Glutamatergic neuron (in vitro differentiated cells): ENCODE measurements around the gene SOX5. TPM values are rescaled to one million over a fixed set of nuclear protein-coding genes. Genes with fewer than 3 reads are reported as not detected.

Experiments
- DNase-seq: peaks from one replicate; pipeline ENCODE4 v3.0.0; 2022
- H3K27ac Mint-ChIP-seq: one replicate; pipeline ENCODE4 v1.8.0; 2020; ENCODE audit warnings: mild to moderate bottlenecking, mixed read lengths, inconsistent platforms; ENCODE audit not compliant: unreplicated experiment
- H3K27me3 Mint-ChIP-seq: one replicate; pipeline ENCODE4 v1.8.0; 2020; ENCODE audit warnings: mild to moderate bottlenecking, moderate library complexity, mixed read lengths, inconsistent platforms; ENCODE audit not compliant: unreplicated experiment
- H3K36me3 Mint-ChIP-seq: one replicate; pipeline ENCODE4 v1.8.0; 2020; ENCODE audit warnings: mild to moderate bottlenecking, mixed read lengths, inconsistent platforms; ENCODE audit not compliant: unreplicated experiment
- H3K4me1 Mint-ChIP-seq: one replicate; pipeline ENCODE4 v1.8.0; 2020; ENCODE audit warnings: mild to moderate bottlenecking, low read depth, mixed read lengths, inconsistent platforms; ENCODE audit not compliant: unreplicated experiment
- H3K4me3 Mint-ChIP-seq: one replicate; pipeline ENCODE4 v1.8.0; 2020; ENCODE audit warnings: mild to moderate bottlenecking, mixed read lengths, inconsistent platforms; ENCODE audit not compliant: unreplicated experiment
- H3K9me3 Mint-ChIP-seq: one replicate; pipeline ENCODE4 v1.8.0; 2020; ENCODE audit warnings: mild to moderate bottlenecking, moderate library complexity, mixed read lengths, inconsistent platforms; ENCODE audit not compliant: unreplicated experiment
- CTCF ChIP-seq: fragments of 200-600 bp; sonication (generic); IDR thresholded peaks from one replicate; pipeline ENCODE4 v1.5.0; 2021; ENCODE audit not compliant: partially characterized antibody, unreplicated experiment
- total RNA-seq: library from RNA; stranded (reverse); fragmentation: NEBNext Ultra II Directional; extraction: Animal tissue kit (Norgen Biotek cat#: 25700); gene quantifications from one replicate; pipeline ENCODE4 v1.2.1, GENCODE V29; 2021; ENCODE audit not compliant: unreplicated experiment

SOX5 gene
- total RNA-seq, 1 donor from 2014 or later = 118 TPM

DNA sequence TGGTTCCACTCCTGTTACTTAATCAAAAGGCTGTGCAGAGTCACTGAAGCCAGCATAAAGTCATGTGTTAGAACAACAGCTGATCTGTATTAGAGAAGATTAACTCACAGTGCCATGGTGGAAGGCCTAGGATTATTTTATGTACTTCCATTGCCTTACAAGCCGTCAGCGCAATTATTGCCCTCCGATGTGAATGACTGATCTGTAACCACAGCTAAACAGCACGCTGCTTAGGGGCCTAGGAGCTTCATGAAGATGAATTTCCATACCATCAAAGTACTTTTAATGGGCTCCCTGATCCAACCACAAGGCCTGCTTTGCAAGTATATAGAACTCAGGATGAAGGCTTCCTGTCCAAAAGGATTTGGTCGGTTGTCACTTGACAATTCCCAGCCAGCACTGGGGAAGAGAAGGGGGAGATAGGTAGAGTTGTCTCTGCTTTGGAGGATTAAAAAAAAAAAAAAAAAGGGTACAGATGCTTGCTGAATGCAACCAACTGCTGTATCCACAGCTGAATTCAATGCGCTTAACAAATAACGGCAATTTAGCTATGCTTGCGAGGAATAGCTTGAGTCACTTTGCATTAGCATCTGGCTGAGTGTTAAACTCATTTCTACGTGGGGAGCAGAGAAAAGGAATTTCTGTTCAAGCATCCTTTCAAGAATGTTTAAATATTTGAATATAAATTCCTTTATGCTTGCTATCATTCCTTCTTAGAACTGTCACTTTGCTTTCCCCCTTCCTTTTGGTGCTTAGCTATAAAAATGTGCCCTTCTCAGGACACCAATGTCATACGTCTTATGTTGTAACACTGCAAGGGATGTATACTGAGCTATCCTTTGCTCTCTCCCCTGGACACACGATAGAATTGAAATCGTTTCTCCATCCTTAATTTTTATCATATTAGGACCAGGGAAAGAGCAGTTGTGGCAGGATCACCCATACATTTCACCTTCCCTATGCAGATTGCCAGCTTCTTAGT lies 387.8 kb downstream of the SOX5 start:
- Mint-ChIP-seq H3K9me3 (peaks cover 6% of the 10 kb centered on the region), H3K27me3 (peaks cover 4% of the 10 kb centered on the region)

GRCh38 chr12:23560611-23561010 lies 388.9 kb downstream of the SOX5 start:
- no peak for DNase-seq
- Mint-ChIP-seq H3K4me1 (peaks cover 38% of the 10 kb centered on the region), H3K27me3 (peaks cover 4% of the 10 kb centered on the region), H3K36me3 (no peaks in the 10 kb centered on the region), H3K27ac (no peak overlapping the region), H3K4me3 (no peak overlapping the region), H3K9me3 (peaks cover 6% of the 10 kb centered on the region)
- TF ChIP-seq CTCF = no peak

More for the DNA sequence above, 387.8 kb downstream of the SOX5 start:
- DNase-seq = no peak
- H3K27ac Mint-ChIP-seq = peak overlapping the region; percentile 93
- no peaks in the 10 kb centered on the region for H3K36me3 Mint-ChIP-seq
- no peak overlapping the region for H3K4me3 Mint-ChIP-seq
- H3K4me1 Mint-ChIP-seq = peaks cover 38% of the 10 kb centered on the region
- no peak for TF ChIP-seq CTCF

- no peak overlapping the region for H3K27ac Mint-ChIP-seq
- peaks cover 2% of the 10 kb centered on the region for H3K27me3 Mint-ChIP-seq
- no peak overlapping the region for H3K4me3 Mint-ChIP-seq
- TF ChIP-seq CTCF = no peak
- peaks cover 2% of the 10 kb centered on the region for H3K9me3 Mint-ChIP-seq
- no peak for DNase-seq
- H3K4me1 Mint-ChIP-seq = peaks cover 34% of the 10 kb centered on the region
- no peaks in the 10 kb centered on the region for H3K36me3 Mint-ChIP-seq
Observed at GRCh38 chr12:23559268-23559753, 390.2 kb downstream of the SOX5 start.

GRCh38 chr12:23556661-23557060 lies 392.8 kb downstream of the SOX5 start:
- Mint-ChIP-seq H3K4me1 (peaks cover 32% of the 10 kb centered on the region), H3K4me3 (no peak overlapping the region), H3K9me3 (no peaks in the 10 kb centered on the region), H3K27me3 (no peaks in the 10 kb centered on the region), H3K36me3 (no peaks in the 10 kb centered on the region), H3K27ac (peak overlapping the region; percentile 13)
- TF ChIP-seq CTCF = no peak
- DNase-seq = no peak

DNA sequence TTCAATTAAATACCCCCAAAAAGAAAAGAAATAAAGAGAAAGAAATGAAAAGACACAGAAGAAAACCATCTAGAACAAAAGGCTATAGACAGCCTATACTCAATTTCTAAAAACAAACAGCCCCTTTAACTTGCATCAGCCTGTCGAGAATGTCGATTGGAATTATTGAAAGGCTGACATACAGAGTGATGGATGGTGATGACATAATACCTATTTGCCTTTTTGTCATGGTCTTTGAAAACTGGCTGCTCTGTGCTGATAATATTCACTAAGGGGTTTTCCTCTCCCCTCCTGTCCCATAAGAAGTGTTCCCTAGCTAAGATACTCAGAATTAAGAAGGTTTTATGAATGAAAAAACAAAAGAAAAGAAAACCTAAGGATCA lies 393.7 kb downstream of the SOX5 start:
- no peaks in the 10 kb centered on the region for H3K9me3 Mint-ChIP-seq
- TF ChIP-seq CTCF = no peak
- no peaks in the 10 kb centered on the region for H3K27me3 Mint-ChIP-seq
- H3K4me3 Mint-ChIP-seq = peak overlapping the region; percentile 47
- peak overlapping the region; percentile 90 for H3K27ac Mint-ChIP-seq
- H3K36me3 Mint-ChIP-seq = no peaks in the 10 kb centered on the region
- no peak for DNase-seq
- H3K4me1 Mint-ChIP-seq = peaks cover 24% of the 10 kb centered on the region
